A549 treated with Hydrocortisone at 1 μM for 4 hours (cell line): Measurements from ENCODE around the gene RPL21. TPM values are rescaled to one million over a fixed set of nuclear protein-coding genes. Genes with fewer than 3 reads are reported as not detected.

Source experiments
- total RNA-seq: library from RNA; stranded (reverse); fragments of 200-300 nt; extraction: Qiagen RNA extraction; gene quantifications from 5 replicates; pipeline ENCODE4 v1.2.3, GENCODE V29; 2022

Gene RPL21
- 1,257 to 1,394 TPM (median 1,323 TPM) in 5 replicates for total RNA-seq

DNA sequence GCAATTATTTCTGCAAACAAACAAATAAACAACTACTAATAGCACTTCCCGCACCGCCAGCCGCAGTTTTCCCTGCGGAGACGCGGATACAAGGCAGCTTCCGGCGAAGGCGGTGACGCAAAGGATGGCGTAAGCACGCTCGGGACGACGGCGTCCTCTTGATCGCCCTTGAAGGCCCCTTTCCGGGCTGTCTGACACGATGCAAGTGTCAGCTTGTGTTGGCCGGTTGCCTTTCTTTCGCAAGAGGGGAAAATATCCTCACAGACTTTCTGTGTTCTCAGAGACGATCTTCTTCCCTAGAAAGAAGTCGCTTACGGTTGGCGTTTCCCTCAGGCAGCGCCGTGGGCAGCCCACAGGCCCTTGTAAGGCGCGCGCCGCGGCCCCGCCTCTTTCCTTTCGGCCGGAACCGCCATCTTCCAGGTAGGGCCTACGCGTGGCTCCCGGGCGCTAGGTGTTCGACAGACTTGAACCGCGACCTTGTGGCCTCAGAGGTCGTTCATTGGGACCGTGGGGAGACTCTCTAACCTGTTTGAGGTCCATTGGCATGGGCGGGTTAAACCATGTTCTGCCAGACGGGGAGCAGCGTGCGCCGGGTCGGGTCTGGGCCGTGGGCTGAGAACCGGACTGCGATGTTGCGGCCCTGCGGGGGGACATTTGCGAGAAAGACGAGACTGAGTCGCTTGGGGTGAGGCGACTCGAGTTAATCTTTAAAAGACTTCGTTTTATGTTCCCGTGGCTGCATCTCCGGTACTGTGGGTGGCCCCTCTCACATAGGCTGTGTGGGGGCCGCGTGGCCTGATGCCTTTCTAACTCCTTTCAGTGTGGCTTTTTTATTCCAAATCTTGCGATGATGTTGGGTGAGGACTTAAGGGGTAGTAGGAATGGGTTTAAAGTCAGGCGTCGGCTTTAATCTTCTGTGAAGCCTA is at the start of gene RPL21:
TSS of gene RPL21 (plus strand) at position 393 of the 926 bp plus-strand sequence. CDS start 2,219 bp downstream, outside the sequence.

DNA sequence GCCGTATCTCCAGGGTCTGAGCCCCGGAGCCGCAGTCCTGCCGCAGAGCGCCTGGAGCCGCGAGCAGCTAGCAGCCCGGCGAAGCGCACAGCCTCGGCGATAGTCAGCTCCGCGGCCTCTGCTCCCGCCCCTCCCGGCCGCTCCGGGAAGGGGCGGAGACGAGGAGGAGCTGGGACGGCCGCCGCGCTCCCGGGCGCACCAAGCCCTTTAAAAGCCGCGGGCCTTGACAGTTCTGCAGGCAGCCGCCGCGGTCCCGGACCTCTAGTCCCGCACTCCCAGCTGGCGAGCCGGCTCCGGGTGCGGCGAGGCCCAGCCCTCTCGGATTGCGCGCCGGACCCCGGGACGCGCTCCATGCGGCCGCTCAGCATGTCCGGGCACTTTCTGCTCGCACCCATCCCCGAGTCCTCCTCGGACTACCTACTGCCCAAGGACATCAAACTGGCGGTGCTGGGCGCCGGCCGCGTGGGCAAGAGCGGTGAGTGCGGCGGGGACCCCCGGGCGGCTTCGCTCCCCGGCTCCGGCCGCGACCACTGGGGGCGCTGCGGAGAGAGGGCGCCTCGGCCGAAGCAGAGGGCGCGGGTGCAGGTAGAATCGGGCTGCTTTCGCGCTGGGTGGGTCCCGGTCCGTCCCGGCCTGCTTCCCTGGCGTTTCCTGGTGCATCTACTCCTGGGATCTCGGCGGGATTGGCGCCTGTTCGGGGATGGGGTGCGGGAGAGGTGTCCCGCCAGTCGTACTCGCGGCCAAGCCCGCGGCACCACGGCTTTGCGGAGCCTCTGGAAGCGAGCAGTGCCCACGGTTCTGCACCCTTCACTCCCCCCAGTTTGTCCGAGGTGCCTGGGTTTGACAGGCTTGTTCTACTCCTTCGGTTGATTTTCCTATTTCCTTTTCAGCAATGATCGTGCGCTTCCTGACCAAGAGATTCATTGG is 19.5 kb downstream of the RPL21 start, which contains the start of gene RASL11A:
TSS of gene RASL11A (plus strand) at position 237 of the 927 bp plus-strand sequence. CDS start at position 352, 115 bp downstream.

Other genes with a start within 250 kb of the RPL21 start
- 16.2 to 17.2 TPM (median 17.0 TPM) in 5 replicates for gene USP12, start 79.7 kb upstream of the RPL21 start, total RNA-seq
- gene RASL11A, start 19.3 kb downstream of the RPL21 start, total RNA-seq, result 4.1 to 6.0 TPM (median 4.8 TPM) in 5 replicates
- 85.4 to 98.8 TPM (median 95.9 TPM) in 5 replicates for gene GTF3A, start 173.1 kb downstream of the RPL21 start, total RNA-seq
- 19.8 to 22.9 TPM (median 21.6 TPM) in 5 replicates for gene MTIF3, start 199.0 kb downstream of the RPL21 start, total RNA-seq